GM10248 (cell line): ENCODE results near the gene CEP72.

Source experiments
- CTCF ChIA-PET: fragments of 300-600 bp; sonication (Branson Sonifier 250); formaldehyde crosslinking; extraction: SDS; loops from one replicate; lab custom pipeline; 2021; ENCODE audit warnings: antibody characterized with exemption; lab: Yijun Ruan, JAX
- POLR2A ChIA-PET: fragments of 350-650 bp; sonication (Branson Sonifier 250); formaldehyde crosslinking; extraction: SDS; loops from one replicate; lab custom pipeline; 2020; ENCODE audit warnings: antibody characterized with exemption; lab: Yijun Ruan, JAX
- DNase-seq: peaks from one replicate; pipeline ENCODE4 v3.0.0; 2012; ENCODE audit errors: extremely low spot score
- TF ChIP-seq, protein P1 (sequence below): IDR thresholded peaks from 2 replicates; pipeline ENCODE4 v1.5.1; 2012; ENCODE audit warnings: mild to moderate bottlenecking, low read depth; ENCODE audit errors: extremely low read depth, missing control alignments, control extremely low read depth

CEP72 gene

GRCh38 chr5:634191-634590 lies 22.1 kb downstream of the CEP72 start:
- POLR2A ChIA-PET, result no interaction called here

DNA sequence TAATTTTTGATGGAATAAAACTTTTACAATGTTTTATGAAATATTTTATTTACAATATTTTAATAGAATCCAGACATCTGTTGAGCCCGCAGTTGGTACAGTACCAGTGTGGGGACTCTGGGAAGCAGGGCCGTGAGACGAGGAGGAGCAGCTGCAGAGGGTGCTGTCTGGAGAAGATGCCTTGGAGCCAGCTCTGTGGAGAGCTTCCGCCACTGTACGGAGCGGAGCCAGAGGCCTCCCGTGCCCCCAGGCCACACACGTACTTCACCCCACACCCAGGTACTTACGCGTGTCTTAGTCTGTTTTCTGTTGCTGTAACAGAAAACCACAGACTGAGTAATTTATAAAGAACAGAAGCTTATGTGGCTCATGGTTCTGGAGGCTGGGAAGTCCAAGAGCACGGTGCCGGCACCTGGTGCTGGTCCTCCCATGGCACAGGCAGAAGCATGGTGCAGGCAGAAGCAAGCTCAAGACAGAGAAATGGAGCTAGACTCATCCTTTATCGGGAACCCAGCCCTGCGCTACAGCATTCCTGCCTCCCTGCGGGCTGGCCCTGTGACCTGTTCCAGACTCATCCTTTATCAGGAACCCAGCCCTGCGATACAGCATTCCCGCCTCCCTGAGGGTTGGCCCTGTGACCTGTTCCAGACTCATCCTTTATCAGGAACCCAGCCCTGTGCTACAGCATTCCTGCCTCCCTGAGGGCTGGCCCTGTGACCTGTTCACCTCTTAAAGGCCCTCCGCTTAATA lies 23.3 kb downstream of the CEP72 start:
- TF ChIP-seq, protein P1, sequence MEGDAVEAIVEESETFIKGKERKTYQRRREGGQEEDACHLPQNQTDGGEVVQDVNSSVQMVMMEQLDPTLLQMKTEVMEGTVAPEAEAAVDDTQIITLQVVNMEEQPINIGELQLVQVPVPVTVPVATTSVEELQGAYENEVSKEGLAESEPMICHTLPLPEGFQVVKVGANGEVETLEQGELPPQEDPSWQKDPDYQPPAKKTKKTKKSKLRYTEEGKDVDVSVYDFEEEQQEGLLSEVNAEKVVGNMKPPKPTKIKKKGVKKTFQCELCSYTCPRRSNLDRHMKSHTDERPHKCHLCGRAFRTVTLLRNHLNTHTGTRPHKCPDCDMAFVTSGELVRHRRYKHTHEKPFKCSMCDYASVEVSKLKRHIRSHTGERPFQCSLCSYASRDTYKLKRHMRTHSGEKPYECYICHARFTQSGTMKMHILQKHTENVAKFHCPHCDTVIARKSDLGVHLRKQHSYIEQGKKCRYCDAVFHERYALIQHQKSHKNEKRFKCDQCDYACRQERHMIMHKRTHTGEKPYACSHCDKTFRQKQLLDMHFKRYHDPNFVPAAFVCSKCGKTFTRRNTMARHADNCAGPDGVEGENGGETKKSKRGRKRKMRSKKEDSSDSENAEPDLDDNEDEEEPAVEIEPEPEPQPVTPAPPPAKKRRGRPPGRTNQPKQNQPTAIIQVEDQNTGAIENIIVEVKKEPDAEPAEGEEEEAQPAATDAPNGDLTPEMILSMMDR, result no peak
- ChIA-PET POLR2A (no interaction called here), CTCF (interaction anchor here (1.2 to 1.8 kb wide), 2 partner anchors 18 to 28 kb away, joined by 3 to 6 read pairs; no protein-coding TSS in a partner anchor)
- no peak for DNase-seq

More at GRCh38 chr5:634191-634590, 22.1 kb downstream of the CEP72 start:
- TF ChIP-seq, protein P1, result no peak
- CTCF ChIA-PET, result interaction anchor here (1.8 kb wide), 1 partner anchor 27 kb away, joined by 6 read pairs; no protein-coding TSS in a partner anchor
- DNase-seq, result no peak

- ChIA-PET POLR2A (no interaction called here), CTCF (no interaction called here)
- TF ChIP-seq, protein P1, result no peak
- no peak for DNase-seq
Measured at GRCh38 chr5:636951-637350, 24.8 kb downstream of the CEP72 start.

- no peak for DNase-seq
- ChIA-PET POLR2A (no interaction called here), CTCF (no interaction called here)
- TF ChIP-seq, protein P1, result no peak
Measured at GRCh38 chr5:637581-638450, 25.7 kb downstream of the CEP72 start.

DNA sequence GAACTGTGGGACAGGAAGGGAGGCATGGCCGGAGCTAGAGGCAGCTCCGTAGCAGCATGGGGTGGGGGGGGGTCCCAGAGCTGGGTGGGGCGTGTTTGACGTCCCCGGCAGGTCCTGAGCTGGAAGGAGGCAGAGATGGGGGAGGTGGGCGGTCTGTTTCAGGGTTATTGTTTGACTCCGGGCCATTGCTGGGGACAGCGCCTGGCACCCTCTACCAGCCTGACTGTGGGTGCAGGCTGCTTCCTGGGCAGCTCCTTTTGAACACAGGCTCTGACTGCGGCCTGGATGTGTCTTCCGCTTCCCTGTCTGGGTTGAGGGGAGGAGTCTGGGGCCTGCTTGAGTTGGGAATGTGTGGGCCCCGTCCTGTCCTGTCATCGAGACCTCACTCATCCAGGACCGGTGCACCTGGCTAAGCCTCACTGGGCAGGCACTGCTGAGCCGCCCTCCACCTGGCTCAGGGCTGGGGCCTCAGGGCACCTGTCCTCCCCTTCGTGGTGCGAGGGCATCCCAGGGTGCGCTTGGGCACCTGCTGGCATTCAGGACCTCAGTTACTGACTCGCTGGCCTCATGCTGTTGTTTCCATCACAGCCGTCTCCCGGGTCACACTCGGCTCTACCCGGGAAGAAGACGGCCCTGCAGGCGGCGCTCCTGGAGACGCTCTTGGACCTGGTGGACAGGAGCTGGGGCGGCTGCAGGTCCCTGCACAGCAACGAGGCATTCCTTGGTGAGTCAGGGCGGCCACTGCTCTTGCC lies 26.5 kb downstream of the CEP72 start:
- CTCF ChIA-PET, result no interaction called here
- DNase-seq, result no peak
- POLR2A ChIA-PET, result no interaction called here
- TF ChIP-seq, protein P1, result no peak

GRCh38 chr5:639253-639530 lies 27.1 kb downstream of the CEP72 start:
- ChIA-PET CTCF (no interaction called here), POLR2A (no interaction called here)
- no peak for DNase-seq
- TF ChIP-seq, protein P1, result no peak
